BJ (cell line): ENCODE data around the gene RBM14. TPM values are rescaled to one million over a fixed set of nuclear protein-coding genes. Genes with fewer than 3 reads are reported as not detected.

Source experiments
- CTCF ChIA-PET: fragments of 350-600 bp; formaldehyde crosslinking; extraction: SDS; loops from one replicate; lab custom pipeline; 2021; ENCODE audit warnings: antibody characterized with exemption, inconsistent platforms; lab: Yijun Ruan, JAX
- POLR2A ChIA-PET: fragments of 300-600 bp; sonication (Branson Sonifier 250); formaldehyde crosslinking; extraction: SDS; loops from one replicate; lab custom pipeline; 2021; ENCODE audit warnings: antibody characterized with exemption; lab: Charles Lee
- DNase-seq: peaks from one replicate; pipeline ENCODE4 v3.0.0-alpha.2; 2011; ENCODE audit warnings: low read depth
- H3K27me3 ChIP-seq: 2 replicates; pipeline ENCODE4 v1.6.0; 2011; ENCODE audit warnings: low read length; ENCODE audit not compliant: control insufficient read depth, insufficient read depth
- H3K36me3 ChIP-seq: 2 replicates; pipeline ENCODE4 v1.5.1; 2011; ENCODE audit warnings: low read length; ENCODE audit not compliant: control insufficient read depth, insufficient read depth
- H3K4me3 ChIP-seq: 2 replicates; pipeline ENCODE4 v1.5.1; 2011; ENCODE audit warnings: low read depth, mild to moderate bottlenecking, control low read depth, low read length
- CTCF ChIP-seq: IDR thresholded peaks from 2 replicates; pipeline ENCODE4 v1.5.1; 2011; ENCODE audit warnings: low read depth, mild to moderate bottlenecking, control low read depth, inconsistent platforms, low read length, moderate library complexity; ENCODE audit not compliant: insufficient read depth
- polyA plus RNA-seq: library from polyadenylated mRNA; depleted of rRNA; stranded (reverse); fragments of >200 nt; gene quantifications from 2 replicates; pipeline ENCODE4 v1.2.3, GENCODE V29; 2011

The RBM14 gene
- polyA plus RNA-seq, 1 experiment: 18.6 TPM

- no peak for TF ChIP-seq CTCF
- Histone ChIP-seq H3K27me3 (no peaks in the 10 kb centered on the region), H3K4me3 (peak overlapping the region; percentile 68), H3K36me3 (no peaks in the 10 kb centered on the region; the same call in 1 of the 2 replicates)
- DNase-seq: no peak
- CTCF ChIA-PET: interaction anchor here (1.0 to 4.0 kb wide), 5 partner anchors 9 to 85 kb away, joined by 3 to 24 read pairs (median 4); partner anchors contain the start of gene RBM4B
- POLR2A ChIA-PET: no interaction called here
Observed at GRCh38 chr11:66593303-66593635, 23.2 kb upstream of the RBM14 start.

DNA sequence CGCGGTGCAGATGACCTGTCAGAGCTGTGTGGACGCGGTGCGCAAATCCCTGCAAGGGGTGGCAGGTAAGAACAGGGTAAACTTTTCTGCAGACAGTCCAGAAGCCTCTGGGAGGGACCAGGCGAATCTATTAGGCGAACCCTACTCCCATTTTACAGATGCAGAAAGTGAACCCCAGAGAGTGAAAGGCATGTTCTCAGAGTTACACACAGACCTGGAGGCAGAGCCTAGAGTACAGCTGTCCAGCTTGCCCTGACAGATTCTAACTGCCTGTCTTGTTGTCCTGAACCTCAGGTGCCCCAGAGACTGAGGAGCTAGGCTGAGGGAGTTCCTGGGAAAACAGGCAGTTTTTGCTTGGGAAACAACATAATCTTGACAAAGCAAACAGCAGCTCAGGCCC, 22.8 kb upstream of the RBM14 start:
- TF ChIP-seq CTCF: no peak
- Histone ChIP-seq H3K4me3 (peak overlapping the region; percentile 68), H3K36me3 (no peaks in the 10 kb centered on the region; the same call in 1 of the 2 replicates), H3K27me3 (no peaks in the 10 kb centered on the region)
- ChIA-PET POLR2A (no interaction called here), CTCF (interaction anchor here (0.8 to 4.0 kb wide), 3 partner anchors 14 to 85 kb away, joined by 3 to 24 read pairs (median 3); partner anchors contain the start of gene RBM4B)
- DNase-seq: no peak

- ChIA-PET POLR2A (interaction anchor here (0.6 kb wide), 1 partner anchor 12 kb away, joined by 15 read pairs; no protein-coding TSS in a partner anchor), CTCF (interaction anchor here (1.3 to 1.6 kb wide), 3 partner anchors 15 to 24 kb away, joined by 3 to 5 read pairs (median 3); no protein-coding TSS in a partner anchor)
- H3K4me3 ChIP-seq: no peak overlapping the region
- TF ChIP-seq CTCF: no peak
- H3K36me3 ChIP-seq: peaks cover 10% of the 10 kb centered on the region
- DNase-seq: no peak
- H3K27me3 ChIP-seq: no peaks in the 10 kb centered on the region
Observed at GRCh38 chr11:66595245-66595904, 21.1 kb upstream of the RBM14 start.

- CTCF ChIA-PET: interaction anchor here (0.9 kb wide), 1 partner anchor 19 kb away, joined by 3 read pairs; no protein-coding TSS in a partner anchor
- Histone ChIP-seq H3K36me3 (peaks cover 15% of the 10 kb centered on the region), H3K4me3 (no peak overlapping the region), H3K27me3 (no peaks in the 10 kb centered on the region)
- TF ChIP-seq CTCF: no peak
- DNase-seq: no peak
- POLR2A ChIA-PET: no interaction called here
Observed at GRCh38 chr11:66598993-66599392, 17.4 kb upstream of the RBM14 start.

DNA sequence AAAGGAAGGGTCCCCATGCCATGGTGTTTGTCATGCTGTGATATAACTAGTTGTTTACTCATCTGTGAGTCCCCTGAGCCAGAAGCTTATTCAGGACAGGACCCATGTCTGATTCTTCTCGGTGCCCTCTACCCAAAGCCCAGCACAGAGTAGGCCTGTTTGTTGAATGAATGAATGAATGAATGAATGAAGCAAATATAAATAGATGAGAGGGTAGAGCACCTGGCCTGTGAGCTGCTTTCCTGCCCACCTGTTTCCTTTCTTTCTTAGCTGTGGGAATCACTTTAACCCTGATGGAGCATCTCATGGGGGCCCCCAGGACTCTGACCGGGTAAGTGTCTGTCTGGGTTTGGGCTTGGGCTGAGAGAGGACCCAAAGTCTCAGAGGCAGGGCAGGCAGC, 16.2 kb upstream of the RBM14 start:
- no peak for TF ChIP-seq CTCF
- Histone ChIP-seq H3K36me3 (peaks cover 20% of the 10 kb centered on the region), H3K4me3 (no peak overlapping the region), H3K27me3 (no peaks in the 10 kb centered on the region)
- no peak for DNase-seq
- ChIA-PET POLR2A (no interaction called here), CTCF (interaction anchor here (0.7 kb wide), 1 partner anchor 33 kb away, joined by 3 read pairs; no protein-coding TSS in a partner anchor)
